Measurements from ENCODE around the gene DDX47.
"Not testable (repeated sequence)": the region's sequence is repeated elsewhere in the genome, so short reads cannot be mapped to it uniquely, and the experiment has no call there.

DNA sequence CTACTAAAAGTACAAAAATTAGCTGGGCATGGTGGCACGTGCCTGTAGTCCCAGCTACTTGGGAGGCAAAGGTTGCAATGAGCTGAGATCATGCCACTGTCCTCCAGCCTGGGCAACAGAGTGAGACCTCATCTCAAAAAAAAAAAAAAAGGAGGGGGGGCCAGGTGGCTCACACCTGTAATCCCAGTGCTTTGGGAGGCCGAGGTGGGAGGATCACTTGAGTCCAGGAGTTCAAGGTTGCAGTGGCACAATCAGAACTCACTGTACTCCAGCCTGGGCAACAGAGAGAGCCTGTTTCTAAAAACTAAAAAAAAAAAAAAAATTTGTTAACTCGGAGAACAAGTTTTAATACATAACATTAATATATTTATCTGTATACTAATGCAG, 5.6 kb upstream of the DDX47 start:
- not testable (repeated sequence) for TF ChIP-seq PPARA (CRISPR knock-in tag; IDR thresholded peaks at IDR 0.05; ENCODE audit: borderline replicate concordance); ESRRG (CRISPR knock-in tag; IDR thresholded peaks at IDR 0.05); ZNF70 (CRISPR knock-in tag; IDR thresholded peaks at IDR 0.05); OSR1 (CRISPR knock-in tag; IDR thresholded peaks at IDR 0.05); BACH2 (CRISPR knock-in tag; IDR thresholded peaks at IDR 0.05; ENCODE audit: borderline replicate concordance); ARNTL (CRISPR knock-in tag; IDR thresholded peaks at IDR 0.05; ENCODE audit: borderline replicate concordance, low read depth); ISL1 (CRISPR knock-in tag; IDR thresholded peaks at IDR 0.05); ZNF565 (CRISPR knock-in tag; conservative IDR thresholded peaks at IDR 0.05; ENCODE audit: low read depth); PATZ1 (CRISPR knock-in tag; IDR thresholded peaks at IDR 0.05; ENCODE audit: borderline replicate concordance); SNAI2 (CRISPR knock-in tag; IDR thresholded peaks at IDR 0.05); ZFP30 (CRISPR knock-in tag; IDR thresholded peaks at IDR 0.05)
- TF ChIP-seq, protein P1, sequence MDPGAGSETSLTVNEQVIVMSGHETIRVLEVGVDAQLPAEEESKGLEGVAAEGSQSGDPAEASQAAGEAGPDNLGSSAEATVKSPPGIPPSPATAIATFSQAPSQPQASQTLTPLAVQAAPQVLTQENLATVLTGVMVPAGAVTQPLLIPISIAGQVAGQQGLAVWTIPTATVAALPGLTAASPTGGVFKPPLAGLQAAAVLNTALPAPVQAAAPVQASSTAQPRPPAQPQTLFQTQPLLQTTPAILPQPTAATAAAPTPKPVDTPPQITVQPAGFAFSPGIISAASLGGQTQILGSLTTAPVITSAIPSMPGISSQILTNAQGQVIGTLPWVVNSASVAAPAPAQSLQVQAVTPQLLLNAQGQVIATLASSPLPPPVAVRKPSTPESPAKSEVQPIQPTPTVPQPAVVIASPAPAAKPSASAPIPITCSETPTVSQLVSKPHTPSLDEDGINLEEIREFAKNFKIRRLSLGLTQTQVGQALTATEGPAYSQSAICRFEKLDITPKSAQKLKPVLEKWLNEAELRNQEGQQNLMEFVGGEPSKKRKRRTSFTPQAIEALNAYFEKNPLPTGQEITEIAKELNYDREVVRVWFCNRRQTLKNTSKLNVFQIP (CRISPR knock-in tag; IDR thresholded peaks at IDR 0.05; ENCODE audit: borderline replicate concordance, low read depth), result not testable (repeated sequence)
